IMR-90 (cell line): ENCODE results near the gene CHST8. TPM values are rescaled to one million over a fixed set of nuclear protein-coding genes. Genes with fewer than 3 reads are reported as not detected.

Experiments used
- ATAC-seq: fragments of 200-7000 bp; cut with Tn5 transposase; 2 replicates; pipeline ENCODE4 v1.9.1; 2020; ENCODE audit warnings: low read depth, mild to moderate bottlenecking, moderate library complexity
- BruUV-seq: library from RNA; stranded (reverse); fragments of 400-500 nt; replicated peaks from 2 replicates; lab custom pipeline; 2021; lab: Mats Ljungman, UMichigan
- CTCF ChIA-PET: fragments of 300-600 bp; formaldehyde crosslinking; extraction: SDS; loops from one replicate; lab custom pipeline; 2021; ENCODE audit warnings: antibody characterized with exemption; lab: Yijun Ruan, JAX
- POLR2A ChIA-PET: fragments of 300-600 bp; sonication (Branson Sonifier 250); formaldehyde crosslinking; loops from one replicate; lab custom pipeline; 2022; ENCODE audit warnings: antibody characterized with exemption; ENCODE audit not compliant: unreplicated experiment; lab: Charles Lee
- DNase-seq: peaks from one replicate; pipeline ENCODE4 v3.0.0; 2013
- H2AFZ ChIP-seq: replicated peaks from 2 replicates; pipeline ENCODE3; 2013; ENCODE audit warnings: low read length, mild to moderate bottlenecking; ENCODE audit not compliant: poor library complexity
- H2AK5ac ChIP-seq: 2 replicates; pipeline ENCODE4 v1.6.1; 2013; ENCODE audit warnings: low read depth, low read length, inconsistent platforms
- H2AK9ac ChIP-seq: replicated peaks from 2 replicates; pipeline ENCODE3; 2013; ENCODE audit warnings: mild to moderate bottlenecking, low read depth, low read length, moderate library complexity; ENCODE audit not compliant: poor library complexity
- H2BK120ac ChIP-seq: 2 replicates; pipeline ENCODE4 v1.6.1; 2013; ENCODE audit warnings: low read depth, low read length, inconsistent platforms
- H2BK15ac ChIP-seq: 3 replicates; pipeline ENCODE4 v1.6.1; 2013; ENCODE audit warnings: low read depth, low read length, inconsistent platforms
- H2BK20ac ChIP-seq: 2 replicates; pipeline ENCODE4 v1.6.1; 2013; ENCODE audit warnings: low read depth, mild to moderate bottlenecking, inconsistent platforms, low read length, moderate library complexity
- H2BK5ac ChIP-seq: 2 replicates; pipeline ENCODE4 v1.6.1; 2013; ENCODE audit warnings: mild to moderate bottlenecking, low read depth, low read length, inconsistent platforms; ENCODE audit not compliant: poor library complexity, severe bottlenecking
- H3K14ac ChIP-seq: replicated peaks from 2 replicates; pipeline ENCODE4 v1.6.1; 2013; ENCODE audit warnings: low read depth, low read length, inconsistent platforms
- H3K18ac ChIP-seq: 2 replicates; pipeline ENCODE4 v1.6.1; 2013; ENCODE audit warnings: low read depth, low read length, control low read depth
- H3K23ac ChIP-seq: 2 replicates; pipeline ENCODE4 v1.6.1; 2013; ENCODE audit warnings: low read depth, low read length, inconsistent platforms
- H3K27ac ChIP-seq: 2 replicates; pipeline ENCODE4 v1.5.1; 2013; ENCODE audit warnings: mild to moderate bottlenecking, control low read depth, low read length; ENCODE audit not compliant: insufficient read depth
- H3K27me3 ChIP-seq: 2 replicates; pipeline ENCODE4 v1.6.1; 2013; ENCODE audit warnings: low read length; ENCODE audit not compliant: control insufficient read depth, insufficient read depth
- H3K36me3 ChIP-seq: 2 replicates; pipeline ENCODE4 v1.6.1; 2013; ENCODE audit warnings: low read length, mixed read lengths; ENCODE audit not compliant: control insufficient read depth, insufficient read depth
- H3K4ac ChIP-seq: 2 replicates; pipeline ENCODE4 v1.6.1; 2013; ENCODE audit warnings: low read depth, low read length, inconsistent platforms
- H3K4me1 ChIP-seq: 2 replicates; pipeline ENCODE4 v1.6.1; 2013; ENCODE audit warnings: low read length, mixed read lengths; ENCODE audit not compliant: control insufficient read depth, insufficient read depth
- H3K4me2 ChIP-seq: 2 replicates; pipeline ENCODE4 v1.6.1; 2013; ENCODE audit warnings: low read depth, mild to moderate bottlenecking, control low read depth, low read length, moderate library complexity
- H3K4me3 ChIP-seq: 2 replicates; pipeline ENCODE4 v1.5.1; 2013; ENCODE audit warnings: low read depth, mild to moderate bottlenecking, control low read depth, low read length, moderate library complexity; ENCODE audit not compliant: insufficient read depth
- H3K56ac ChIP-seq: 2 replicates; pipeline ENCODE4 v1.6.1; 2013; ENCODE audit warnings: low read length, inconsistent platforms; ENCODE audit not compliant: insufficient read depth; ENCODE audit errors: extremely low read depth
- H3K79me1 ChIP-seq, 2 experiments: 2 replicates each; pipeline ENCODE4 v1.6.1; 2013; ENCODE audit warnings: low read length in 2 of 2, inconsistent platforms in 1 of 2, low read depth in 1 of 2
- H3K9ac ChIP-seq: 2 replicates; pipeline ENCODE4 v1.6.1; 2013; ENCODE audit warnings: low read depth, low read length, control low read depth
- H3K9me1 ChIP-seq: 2 replicates; pipeline ENCODE4 v1.6.1; 2013; ENCODE audit warnings: low read length, inconsistent platforms; ENCODE audit not compliant: insufficient read depth
- H3K9me3 ChIP-seq: 2 replicates; pipeline ENCODE4 v1.6.1; 2013; ENCODE audit warnings: low read length; ENCODE audit not compliant: control insufficient read depth, insufficient read depth
- H4K20me1 ChIP-seq: 2 replicates; pipeline ENCODE4 v1.6.1; 2013; ENCODE audit warnings: low read length, inconsistent platforms; ENCODE audit not compliant: insufficient read depth
- H4K5ac ChIP-seq: 2 replicates; pipeline ENCODE4 v1.6.1; 2013; ENCODE audit warnings: mild to moderate bottlenecking, low read depth, low read length, control low read depth
- H4K8ac ChIP-seq, 2 experiments: 2 replicates each; pipeline ENCODE4 v1.6.1; 2013; ENCODE audit warnings: low read depth in 2 of 2, low read length in 2 of 2, control low read depth in 1 of 2, inconsistent platforms in 1 of 2
- H4K91ac ChIP-seq: 2 replicates; pipeline ENCODE4 v1.6.1; 2013; ENCODE audit warnings: low read depth, low read length, inconsistent platforms; ENCODE audit not compliant: insufficient read depth
- BHLHE40 ChIP-seq: fragments of 150-350 bp; IDR thresholded peaks from 2 replicates; pipeline ENCODE4 v1.6.1; 2016; ENCODE audit warnings: mild to moderate bottlenecking, low read depth, low read length
- CTCF ChIP-seq: conservative IDR thresholded peaks from 2 replicates; pipeline ENCODE4 v1.5.1; 2012; ENCODE audit warnings: mild to moderate bottlenecking, low read depth, low read length, improper control_type of control experiment
- FOS ChIP-seq: fragments of 150-350 bp; IDR thresholded peaks from 2 replicates; pipeline ENCODE4 v1.6.1; 2016; ENCODE audit warnings: low read depth, low read length
- MAZ ChIP-seq: IDR thresholded peaks from 2 replicates; pipeline ENCODE4 v1.6.1; 2012; ENCODE audit warnings: low read depth, mild to moderate bottlenecking, low read length, improper control_type of control experiment, moderate library complexity, borderline replicate concordance
- MXI1 ChIP-seq: IDR thresholded peaks from 2 replicates; pipeline ENCODE4 v1.6.1; 2012; ENCODE audit warnings: low read depth, mild to moderate bottlenecking, low read length, moderate library complexity, borderline replicate concordance
- NFE2L2 ChIP-seq: fragments of 150-350 bp; IDR thresholded peaks from 2 replicates; pipeline ENCODE4 v1.6.1; 2016; ENCODE audit warnings: low read depth, mild to moderate bottlenecking, low read length
- RAD21 ChIP-seq: IDR thresholded peaks from 2 replicates; pipeline ENCODE4 v1.6.1; 2012; ENCODE audit warnings: low read length, improper control_type of control experiment
- RCOR1 ChIP-seq: IDR thresholded peaks from 2 replicates; pipeline ENCODE4 v1.6.1; 2012; ENCODE audit warnings: mild to moderate bottlenecking, low read length, improper control_type of control experiment; ENCODE audit not compliant: insufficient replicate concordance
- RFX5 ChIP-seq: IDR thresholded peaks from 2 replicates; pipeline ENCODE4 v1.8.0; 2012; ENCODE audit warnings: low read depth, mild to moderate bottlenecking, low read length, moderate library complexity
- SMC3 ChIP-seq: fragments of 150-350 bp; IDR thresholded peaks from 2 replicates; pipeline ENCODE4 v1.6.1; 2016; ENCODE audit warnings: low read depth, mild to moderate bottlenecking, antibody characterized with exemption, low read length, moderate library complexity
- USF2 ChIP-seq: fragments of 150-350 bp; IDR thresholded peaks from 2 replicates; pipeline ENCODE4 v1.6.1; 2017; ENCODE audit warnings: mild to moderate bottlenecking, antibody characterized with exemption, low read length, low read depth
- WGBS, 2 experiments: methylation state at CpG; one replicate each; pipeline versions ENCODE4 v1.1.5 to v1.1.7; 2013; ENCODE audit warnings: missing lambda C conversion rate in 2 of 2; ENCODE audit not compliant: insufficient read length in 1 of 2; ENCODE audit errors: extremely low coverage in 2 of 2; 5-methylcytosine and 5-hydroxymethylcytosine counted together
- dilution Hi-C: fragments of 300-500 bp; cut with HindIII; formaldehyde crosslinking; loops from one replicate; pipeline ENCODE4 v1.14.3; 2018; ENCODE audit warnings: low sequenced_read_pairs; ENCODE audit not compliant: unreplicated experiment
- in situ Hi-C: fragments of 300-500 bp; cut with MboI; formaldehyde crosslinking; loops from 3 replicates; pipeline ENCODE4 v1.14.3; 2019; ENCODE audit warnings: low sequenced_read_pairs, inconsistent platforms, mixed read lengths
- intact Hi-C: fragments of 100-400 bp; cut with micrococcal nuclease; formaldehyde crosslinking; loops from 2 replicates; pipeline ENCODE4 v1.10.0; 2022
- polyA plus RNA-seq, 3 experiments: library from polyadenylated mRNA; depleted of rRNA; stranded (reverse); fragments of >200 nt; gene quantifications; 2 replicates each; pipeline ENCODE4 v1.2.3, GENCODE V29; 2012; ENCODE audit warnings: low replicate concordance in 1 of 3
- total RNA-seq: library from RNA; depleted of rRNA; stranded (reverse); fragments of >200 nt; gene quantifications from 2 replicates; pipeline ENCODE4 v1.2.3, GENCODE V29; 2012

CHST8 gene
- total and polyA plus RNA-seq, 2 of the 4 experiments (the other 2 are of a cell fraction), result not detected

GRCh38 chr19:33641956-33642498, 20.3 kb downstream of the CHST8 start:
- intact Hi-C loops, result no loop called here
- Histone ChIP-seq H2BK120ac (no peak overlapping the region), H3K9me1 (no peaks in the 10 kb centered on the region), H2BK15ac (no peak overlapping the region), H4K8ac (no peak overlapping the region), H4K5ac (no peak overlapping the region), H4K20me1 (no peaks in the 10 kb centered on the region), H3K36me3 (no peaks in the 10 kb centered on the region), H3K9me3 (no peaks in the 10 kb centered on the region), H3K4me3 (no peak overlapping the region), H3K56ac (no peak overlapping the region), H3K23ac (no peak overlapping the region), H2AK5ac (no peak overlapping the region), H3K9ac (no peak overlapping the region), H3K27me3 (no peaks in the 10 kb centered on the region), H3K27ac (no peak overlapping the region), H4K91ac (no peak overlapping the region), H2BK20ac (no peak overlapping the region), H3K14ac (no peak overlapping the region), H2AK9ac (no peak overlapping the region), H3K4me2 (no peak overlapping the region), H3K18ac (no peak overlapping the region), H3K4ac (no peak overlapping the region), H3K79me1 (no peaks in the 10 kb centered on the region), H2AFZ (no peak overlapping the region), H2BK5ac (no peak overlapping the region), H3K4me1 (no peaks in the 10 kb centered on the region)
- dilution Hi-C loops, result no loop called here
- no TSS peak for BruUV-seq
- DNase-seq, result no peak
- CTCF ChIA-PET, result no interaction called here
- ATAC-seq, result no peak
- TF ChIP-seq MXI1 (no peak), MAZ (no peak), RAD21 (no peak), NFE2L2 (no peak), FOS (no peak), RCOR1 (no peak), SMC3 (no peak), BHLHE40 (no peak), USF2 (no peak), RFX5 (no peak), CTCF (no peak)
- POLR2A ChIA-PET, result no interaction called here
- in situ Hi-C loops, result no loop called here
- 74% methylated on average over 3 of the region's 7 CpGs; no CpG with 5 or more reads in 1 of the 2 experiments for WGBS, 2 experiments
